ENCODE measurements around the gene MARK1.

DNA sequence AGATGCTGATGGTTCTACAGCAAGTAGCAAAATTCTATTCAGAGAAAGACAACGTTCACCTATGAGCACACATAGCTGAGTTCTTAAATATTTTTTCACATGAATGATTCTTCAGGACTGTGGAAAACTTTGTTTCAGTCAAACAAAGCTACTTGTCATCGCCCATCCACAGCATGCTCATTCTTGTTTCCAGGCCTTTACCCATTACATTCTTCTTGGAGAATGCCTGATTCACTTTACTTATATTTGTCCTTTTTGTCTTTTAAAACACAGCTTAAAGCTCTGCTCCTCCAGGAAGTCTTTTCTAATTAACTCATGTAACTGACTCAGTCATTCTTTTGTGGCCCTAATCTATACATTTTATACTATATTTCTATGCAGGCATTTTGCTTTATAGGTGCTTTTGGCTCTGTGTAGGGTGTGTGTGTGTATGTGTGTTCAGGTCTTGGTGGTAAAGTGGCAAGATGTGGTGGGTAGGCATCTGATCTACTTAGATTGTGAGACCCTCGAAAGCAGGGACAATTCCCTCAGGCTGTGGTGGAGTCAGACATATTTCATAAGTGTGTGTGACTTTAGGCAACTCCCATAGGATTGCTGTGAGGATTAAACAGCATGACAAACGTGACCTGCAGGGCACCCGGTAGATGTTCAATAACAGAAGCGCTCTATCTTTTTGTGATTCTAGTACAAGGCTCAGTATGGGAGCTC lies 11.8 kb upstream of the MARK1 start:
- TF ChIP-seq POLR2AphosphoS5 (IDR thresholded peaks at IDR 0.05; ENCODE audit: low read depth) (no peak), EZH2 (IDR thresholded peaks at IDR 0.05; ENCODE audit: low read depth, unreplicated experiment) (no peak), CREB1 (CRISPR knock-in tag; IDR thresholded peaks at IDR 0.05; ENCODE audit: low read depth) (no peak), EZH2phosphoT487 (IDR thresholded peaks at IDR 0.05; ENCODE audit: unreplicated experiment) (no peak)
- TF ChIP-seq, protein P1, sequence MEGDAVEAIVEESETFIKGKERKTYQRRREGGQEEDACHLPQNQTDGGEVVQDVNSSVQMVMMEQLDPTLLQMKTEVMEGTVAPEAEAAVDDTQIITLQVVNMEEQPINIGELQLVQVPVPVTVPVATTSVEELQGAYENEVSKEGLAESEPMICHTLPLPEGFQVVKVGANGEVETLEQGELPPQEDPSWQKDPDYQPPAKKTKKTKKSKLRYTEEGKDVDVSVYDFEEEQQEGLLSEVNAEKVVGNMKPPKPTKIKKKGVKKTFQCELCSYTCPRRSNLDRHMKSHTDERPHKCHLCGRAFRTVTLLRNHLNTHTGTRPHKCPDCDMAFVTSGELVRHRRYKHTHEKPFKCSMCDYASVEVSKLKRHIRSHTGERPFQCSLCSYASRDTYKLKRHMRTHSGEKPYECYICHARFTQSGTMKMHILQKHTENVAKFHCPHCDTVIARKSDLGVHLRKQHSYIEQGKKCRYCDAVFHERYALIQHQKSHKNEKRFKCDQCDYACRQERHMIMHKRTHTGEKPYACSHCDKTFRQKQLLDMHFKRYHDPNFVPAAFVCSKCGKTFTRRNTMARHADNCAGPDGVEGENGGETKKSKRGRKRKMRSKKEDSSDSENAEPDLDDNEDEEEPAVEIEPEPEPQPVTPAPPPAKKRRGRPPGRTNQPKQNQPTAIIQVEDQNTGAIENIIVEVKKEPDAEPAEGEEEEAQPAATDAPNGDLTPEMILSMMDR (conservative IDR thresholded peaks at IDR 0.05; ENCODE audit: low read depth in 2 of 2) = no peak
